ENCODE results near the gene HDAC11. TPM values are rescaled to one million over a fixed set of nuclear protein-coding genes. Genes with fewer than 3 reads are reported as not detected.

HDAC11 gene
- total and polyA plus RNA-seq, 2 of the 13 experiments (the other 11 are each of a cell fraction or from before 2014, with no cell fraction given) = 13.7 to 33.1 TPM

DNA sequence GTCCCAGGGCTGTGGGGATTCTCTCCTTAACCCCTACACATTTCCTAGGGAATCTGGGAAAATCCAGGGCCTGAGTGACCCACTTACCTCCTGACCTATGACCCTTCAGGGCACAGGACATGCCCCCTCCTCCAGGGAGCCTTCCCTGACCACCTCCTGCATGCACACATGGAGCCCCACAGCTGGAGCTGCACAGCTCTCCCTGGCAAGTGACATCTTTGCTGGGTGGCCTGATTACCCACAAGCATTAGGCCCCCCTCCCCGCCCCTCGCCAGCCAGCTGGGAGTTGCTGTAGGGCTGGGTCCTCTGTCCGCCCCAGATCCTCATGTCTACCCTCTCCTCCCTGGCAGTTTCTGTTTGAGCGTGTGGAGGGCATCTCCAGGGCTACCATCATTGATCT, 21.4 kb downstream of the HDAC11 start:
- no peak overlapping the region for H3K4me2 ChIP-seq (ENCODE audit: low read depth, low read length)
- peaks cover 3% of the 10 kb centered on the region; the same call in 1 of the 2 replicates for H4K20me1 ChIP-seq (ENCODE audit: insufficient read depth, low read length)
- no peak overlapping the region for H3K9ac ChIP-seq (ENCODE audit: insufficient read depth, low read depth, low read length)
- intact Hi-C loops (cut with micrococcal nuclease; ENCODE audit: unreplicated experiment) (no loop called here), in situ Hi-C loops (cut with HindIII; ENCODE audit: extremely low pct_ligation_motif_present, low pct_unique_long_range_greater_than_20kb) (no loop called here)
- BruUV-seq (replicated peaks) = no TSS peak
- no peaks in the 10 kb centered on the region for H3K79me2 ChIP-seq (ENCODE audit: insufficient read depth, low read length)
- no peak overlapping the region for H3K4me3 ChIP-seq (replicated peaks in 1 of 3; ENCODE audit: insufficient read depth in 1 of 3, low read depth in 2 of 3, low read length in 3 of 3)
- no peak overlapping the region for H2AFZ ChIP-seq (ENCODE audit: low read length)
- TF ChIP-seq, protein P1, sequence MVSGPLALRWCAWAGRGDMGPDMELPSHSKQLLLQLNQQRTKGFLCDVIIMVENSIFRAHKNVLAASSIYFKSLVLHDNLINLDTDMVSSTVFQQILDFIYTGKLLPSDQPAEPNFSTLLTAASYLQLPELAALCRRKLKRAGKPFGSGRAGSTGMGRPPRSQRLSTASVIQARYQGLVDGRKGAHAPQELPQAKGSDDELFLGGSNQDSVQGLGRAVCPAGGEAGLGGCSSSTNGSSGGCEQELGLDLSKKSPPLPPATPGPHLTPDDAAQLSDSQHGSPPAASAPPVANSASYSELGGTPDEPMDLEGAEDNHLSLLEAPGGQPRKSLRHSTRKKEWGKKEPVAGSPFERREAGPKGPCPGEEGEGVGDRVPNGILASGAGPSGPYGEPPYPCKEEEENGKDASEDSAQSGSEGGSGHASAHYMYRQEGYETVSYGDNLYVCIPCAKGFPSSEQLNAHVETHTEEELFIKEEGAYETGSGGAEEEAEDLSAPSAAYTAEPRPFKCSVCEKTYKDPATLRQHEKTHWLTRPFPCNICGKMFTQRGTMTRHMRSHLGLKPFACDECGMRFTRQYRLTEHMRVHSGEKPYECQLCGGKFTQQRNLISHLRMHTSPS (CRISPR knock-in tag; IDR thresholded peaks at IDR 0.05; ENCODE audit: low read depth) = no peak
- TF ChIP-seq FIP1L1 (IDR thresholded peaks at IDR 0.05; ENCODE audit: borderline replicate concordance, insufficient read depth, low read depth, low read length) (no peak), FOXA1 (IDR thresholded peaks at IDR 0.05) (no peak), FOXA1 (CRISPR knock-in tag; IDR thresholded peaks at IDR 0.05) (no peak)
- TF ChIP-seq, protein P2, sequence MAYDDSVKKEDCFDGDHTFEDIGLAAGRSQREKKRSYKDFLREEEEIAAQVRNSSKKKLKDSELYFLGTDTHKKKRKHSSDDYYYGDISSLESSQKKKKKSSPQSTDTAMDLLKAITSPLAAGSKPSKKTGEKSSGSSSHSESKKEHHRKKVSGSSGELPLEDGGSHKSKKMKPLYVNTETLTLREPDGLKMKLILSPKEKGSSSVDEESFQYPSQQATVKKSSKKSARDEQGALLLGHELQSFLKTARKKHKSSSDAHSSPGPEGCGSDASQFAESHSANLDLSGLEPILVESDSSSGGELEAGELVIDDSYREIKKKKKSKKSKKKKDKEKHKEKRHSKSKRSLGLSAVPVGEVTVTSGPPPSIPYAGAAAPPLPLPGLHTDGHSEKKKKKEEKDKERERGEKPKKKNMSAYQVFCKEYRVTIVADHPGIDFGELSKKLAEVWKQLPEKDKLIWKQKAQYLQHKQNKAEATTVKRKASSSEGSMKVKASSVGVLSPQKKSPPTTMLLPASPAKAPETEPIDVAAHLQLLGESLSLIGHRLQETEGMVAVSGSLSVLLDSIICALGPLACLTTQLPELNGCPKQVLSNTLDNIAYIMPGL (CRISPR knock-in tag; IDR thresholded peaks at IDR 0.05; ENCODE audit: borderline replicate concordance in 1 of 2, low read depth in 1 of 2) = no peak
- H3K36me3 ChIP-seq (replicated peaks in 1 of 2; ENCODE audit: control insufficient read depth in 1 of 2, insufficient read depth in 2 of 2, low read length in 2 of 2) = peaks cover 2 to 7% of the 10 kb centered on the region in 2 experiments; a peak in 2 of 5 replicates
- H3K27ac ChIP-seq (ENCODE audit: extremely low read length, insufficient read depth, low read length) = no peak overlapping the region
- WGBS (ENCODE audit: low lambda C conversion rate) = 100% methylated on average over 1 of the region's 4 CpGs
- H3K4me1 ChIP-seq (ENCODE audit: insufficient read depth, low read length) = no peaks in the 10 kb centered on the region
- DNase-seq (ENCODE audit: low spot score) (no peak), FAIRE-seq (no peak), ATAC-seq (no peak)
- POLR2A ChIA-PET = no interaction called here
- H3K9me3 ChIP-seq (ENCODE audit: low read length) = no peaks in the 10 kb centered on the region
- no peaks in the 10 kb centered on the region for H3K27me3 ChIP-seq (ENCODE audit: control insufficient read depth in 1 of 2, insufficient read depth in 2 of 2, low read length in 2 of 2)
- CTCF ChIA-PET (ENCODE audit: low intra/inter-chr PET ratio, low total read pairs) = no interaction called here

Data from HepG2 (cell line).